ENCODE results near the gene FEZF2.
A peak's percentile ranks its signal among the peaks of the same experiment; 100 is the strongest.

The FEZF2 gene

GRCh38 chr3:62372621-62373041 lies 719 bp downstream of the FEZF2 start:
- no peak for DNase-seq (ENCODE audit: low spot score)

DNA sequence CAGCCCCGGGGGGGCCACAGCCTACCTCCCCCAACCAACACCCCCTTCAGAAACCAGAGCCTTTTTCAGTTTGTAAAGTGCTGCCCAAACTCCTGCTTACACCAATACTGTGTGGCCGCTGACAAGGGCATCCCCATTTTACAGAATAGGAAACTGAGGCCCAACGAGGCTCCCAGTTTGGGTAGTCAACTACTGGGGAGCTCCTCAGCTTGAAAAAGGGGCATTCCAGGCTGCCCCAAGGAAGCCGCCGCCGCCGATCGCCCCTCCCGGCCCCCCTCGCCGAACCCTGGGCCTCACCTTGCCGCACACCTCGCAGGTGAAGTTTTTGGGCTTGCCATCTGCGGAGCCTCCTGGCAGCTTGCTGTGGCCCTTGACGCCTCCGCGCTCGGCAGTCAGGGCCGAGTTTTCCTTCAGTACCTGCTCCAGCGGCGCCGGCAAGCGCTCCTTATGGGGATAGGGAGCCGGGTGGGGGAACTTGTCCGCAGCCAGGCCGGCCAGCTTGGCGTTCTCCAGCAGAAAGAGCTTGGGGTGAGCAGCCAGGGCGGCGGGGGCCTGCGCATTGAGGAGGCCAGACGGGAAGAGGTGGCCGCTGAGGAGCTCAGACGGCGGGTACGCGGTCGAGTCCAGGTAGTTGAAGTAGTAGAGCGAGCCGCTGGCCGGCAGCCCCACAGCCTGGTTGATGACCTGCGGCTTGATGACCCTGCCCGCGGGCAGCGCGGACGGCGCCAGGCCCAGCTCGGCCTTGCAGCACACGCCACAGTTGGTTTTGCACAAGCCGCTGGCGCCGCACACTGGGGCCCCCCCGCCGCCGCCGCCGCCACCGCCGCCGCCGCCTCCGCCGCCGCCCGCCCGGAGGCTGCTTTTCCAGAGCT lies 1.4 kb downstream of the FEZF2 start:
- no peak for DNase-seq (ENCODE audit: low spot score)

- DNase-seq (ENCODE audit: low spot score): no peak
Observed at GRCh38 chr3:62370858-62371719, 2.3 kb downstream of the FEZF2 start.

DNA sequence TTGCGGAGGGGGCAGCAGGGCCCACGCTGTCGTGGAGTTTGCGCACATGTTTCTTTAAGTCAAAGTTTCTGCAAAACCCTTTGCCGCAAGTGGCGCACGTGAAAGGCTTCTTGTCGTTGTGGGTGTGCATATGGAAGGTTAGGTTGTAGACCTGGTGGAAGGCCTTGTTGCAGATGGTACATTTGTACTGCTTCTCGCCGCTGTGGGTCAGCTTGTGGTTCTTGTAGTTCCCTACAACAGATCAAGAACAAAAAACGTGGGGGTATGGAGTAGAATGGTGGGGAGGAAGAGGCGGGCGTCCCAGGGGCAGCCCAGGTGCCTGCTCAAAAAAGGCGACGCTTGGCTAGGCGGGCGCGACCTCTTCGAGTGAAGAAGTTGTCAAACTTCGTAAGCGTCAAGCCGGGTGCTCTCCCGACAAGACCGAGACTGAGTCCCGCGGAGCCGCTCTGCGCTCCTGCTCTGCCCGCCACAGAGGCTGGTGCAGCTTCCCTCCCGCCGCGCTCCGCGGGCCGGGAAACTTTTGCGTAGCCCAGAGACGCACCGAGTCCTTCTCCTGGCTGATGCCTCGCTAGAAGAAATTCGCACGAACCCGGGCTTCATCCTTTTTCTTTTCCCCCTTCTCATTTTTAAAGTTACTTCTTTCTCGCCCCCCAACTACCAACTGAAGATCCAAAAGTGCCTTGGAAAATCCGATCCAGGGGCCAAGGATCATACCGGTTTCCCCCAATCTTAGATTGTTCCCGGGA lies 3.1 kb downstream of the FEZF2 start:
- no peak for DNase-seq (ENCODE audit: low spot score)

DNA sequence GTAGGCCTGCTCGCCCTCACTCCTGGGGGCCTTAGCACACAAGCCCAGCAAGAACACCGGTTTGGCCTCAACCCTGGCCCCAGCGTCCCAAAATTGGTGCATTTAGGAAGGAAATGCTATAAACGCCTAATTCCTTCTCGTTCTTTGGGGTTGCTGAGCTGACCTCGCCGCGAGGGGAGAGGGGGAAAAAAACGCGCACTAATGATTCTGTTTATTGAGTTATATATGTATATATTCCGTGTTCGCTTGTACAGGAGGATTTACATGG lies 3.9 kb downstream of the FEZF2 start:
- no peak for DNase-seq (ENCODE audit: low spot score)

DNA sequence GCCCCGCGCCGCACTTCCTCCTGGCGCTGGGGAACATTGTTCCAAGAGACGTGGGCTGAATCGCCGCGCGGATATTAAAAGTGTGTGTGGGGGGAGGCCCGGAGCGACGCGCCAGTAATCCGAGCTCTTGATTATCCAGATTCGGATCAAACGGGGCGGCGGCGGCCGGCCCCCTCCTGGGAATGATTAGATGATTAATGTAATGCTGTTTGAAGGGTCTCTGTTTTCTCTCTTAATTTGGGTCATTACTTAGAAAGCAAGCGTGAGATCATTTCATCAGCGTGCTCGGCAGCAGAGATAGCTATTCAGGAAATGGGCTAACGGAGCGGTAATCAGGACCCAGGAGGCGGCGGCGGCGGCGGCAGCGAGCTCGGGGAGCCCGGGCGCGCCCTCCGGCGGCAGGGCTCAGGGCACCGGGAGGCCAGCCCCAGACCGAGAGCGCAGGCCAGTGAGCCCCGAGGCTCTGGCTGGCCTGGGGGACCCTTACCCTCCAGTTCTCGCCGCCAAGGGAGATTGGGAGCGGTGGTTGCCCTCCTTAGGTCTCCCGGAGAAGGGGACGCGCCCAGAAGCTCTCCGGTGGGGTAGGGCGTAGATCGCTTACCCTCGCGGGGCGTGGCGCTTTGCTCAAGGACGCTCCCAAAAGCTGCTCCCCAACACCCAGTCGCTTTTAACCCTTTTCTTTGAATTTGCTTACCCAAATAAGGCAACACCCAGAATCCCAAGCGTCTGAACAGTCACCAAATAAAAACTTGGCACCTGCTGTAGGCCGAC lies 4.5 kb downstream of the FEZF2 start:
- DNase-seq (ENCODE audit: low spot score): no peak

GRCh38 chr3:62368290-62368704 lies 5.1 kb downstream of the FEZF2 start:
- no peak for DNase-seq (ENCODE audit: low spot score)

DNA sequence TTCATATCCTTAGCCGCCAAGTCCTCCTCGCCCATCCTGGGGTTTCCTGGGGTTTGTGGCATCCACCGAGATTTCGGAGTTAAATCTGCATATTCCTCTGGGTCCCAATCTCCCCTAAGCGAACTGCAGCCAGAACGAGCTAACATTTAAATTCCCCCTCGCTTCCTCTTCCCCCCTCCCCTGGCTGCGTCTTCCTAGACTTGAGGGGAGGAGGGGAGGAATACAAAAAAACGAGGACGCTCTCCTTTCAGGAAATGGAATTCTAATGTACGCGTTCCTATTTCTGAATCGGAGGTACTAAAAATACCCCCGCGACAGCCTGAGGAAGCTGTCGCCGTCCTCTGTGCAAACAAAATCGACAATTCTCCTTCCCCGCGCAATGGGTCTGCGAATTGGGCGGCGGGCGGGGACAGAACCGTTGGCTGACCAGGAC lies 5.6 kb downstream of the FEZF2 start:
- no peak for DNase-seq (ENCODE audit: low spot score)

- DNase-seq (ENCODE audit: low spot score): no peak
Observed at GRCh38 chr3:62366126-62366484, 7.2 kb downstream of the FEZF2 start.

DNA sequence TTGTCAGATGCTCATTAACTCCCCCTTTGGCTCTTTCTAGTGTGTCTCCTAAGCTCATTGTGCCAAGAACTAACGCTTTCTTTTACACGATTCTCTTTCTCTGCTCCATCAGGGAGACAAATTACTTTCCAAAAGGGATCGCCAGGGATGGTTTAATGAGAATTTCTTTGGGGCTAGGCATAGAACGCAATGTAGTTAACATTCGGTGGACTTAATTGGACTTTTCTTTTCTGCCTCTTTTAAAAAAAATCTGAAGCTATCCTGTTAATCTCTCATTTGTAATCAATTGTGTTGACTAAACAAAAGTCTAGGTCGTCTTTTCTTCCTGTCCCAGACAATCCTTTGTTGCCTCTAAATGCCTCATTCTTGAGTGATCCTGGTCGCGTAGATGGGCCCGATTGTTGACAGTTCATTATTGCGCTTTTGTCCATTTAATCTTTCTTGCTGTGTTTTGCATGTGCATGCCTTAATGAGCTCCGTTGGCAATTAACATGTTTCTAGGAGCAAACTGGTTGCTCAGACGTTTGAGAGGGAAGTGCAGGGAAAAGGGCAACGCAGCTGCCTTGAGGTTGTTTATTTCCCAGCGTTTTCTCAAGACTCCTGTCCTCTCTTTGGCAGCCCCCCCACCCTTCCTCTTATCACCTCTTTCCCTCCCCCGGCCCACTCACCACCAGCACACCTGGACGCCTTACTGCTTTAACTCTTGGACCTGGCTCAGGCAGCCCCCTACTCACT lies 7.8 kb downstream of the FEZF2 start:
- DNase-seq (ENCODE audit: low spot score): no peak

GRCh38 chr3:62364191-62364590 lies 9.2 kb downstream of the FEZF2 start:
- no peak for DNase-seq (ENCODE audit: low spot score)

DNA sequence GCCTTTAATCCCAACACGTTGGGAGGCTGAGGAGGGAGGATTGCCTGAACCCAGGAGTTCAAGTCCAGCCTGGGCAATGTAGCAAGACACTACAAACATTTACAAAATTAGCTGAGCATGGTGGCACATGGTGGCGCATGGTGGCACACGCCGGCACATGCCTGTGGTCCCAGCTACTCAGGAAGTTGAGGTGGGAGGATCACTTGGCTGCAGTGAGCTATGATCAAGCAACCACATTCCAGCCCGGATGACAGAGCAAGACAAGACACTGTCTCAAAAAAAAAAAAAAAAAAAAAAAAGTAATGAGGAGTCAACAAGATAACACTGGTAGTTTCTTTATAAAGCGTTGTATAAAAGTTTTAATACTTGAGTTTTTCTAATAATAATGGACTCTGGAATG lies 10.1 kb downstream of the FEZF2 start:
- DNase-seq (ENCODE audit: low spot score): no peak

DNA sequence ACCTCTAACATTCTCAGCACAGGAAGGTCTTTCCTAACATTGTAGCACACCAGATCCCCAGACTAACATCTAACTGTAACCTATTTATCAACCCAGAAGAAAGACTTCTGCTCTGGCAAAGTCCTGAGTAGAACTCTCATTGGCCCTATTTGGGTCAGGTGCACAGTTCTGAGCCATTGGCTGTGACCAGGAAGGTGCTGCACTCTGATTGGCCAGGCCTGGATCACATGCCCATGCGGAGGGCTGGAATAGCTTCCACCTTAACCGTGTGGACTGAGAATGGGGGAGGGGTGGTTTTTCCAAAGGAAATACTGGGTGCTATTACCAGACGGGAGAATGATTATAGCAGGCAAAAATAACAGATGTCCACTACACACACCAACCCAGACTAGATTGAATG lies 11.5 kb downstream of the FEZF2 start:
- no peak for DNase-seq (ENCODE audit: low spot score)

DNA sequence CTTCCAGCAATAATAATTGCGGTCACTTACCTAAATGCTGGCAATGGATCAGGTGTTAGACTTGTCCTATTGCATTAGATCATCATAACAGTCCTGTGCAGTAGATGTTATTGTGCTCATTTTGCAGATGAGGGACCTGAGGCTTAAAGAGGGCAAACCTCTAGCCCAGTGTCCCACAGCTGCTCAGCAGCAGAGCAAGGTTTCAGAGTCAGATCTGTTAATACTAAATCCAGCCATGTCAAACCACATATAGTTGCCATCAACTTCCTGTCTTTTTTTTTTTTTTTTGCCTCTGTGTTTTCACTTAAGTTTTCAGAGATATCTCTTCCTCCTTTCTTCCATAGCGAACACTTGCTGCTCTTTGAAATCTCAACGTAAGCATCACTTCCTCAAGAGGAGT lies 12.1 kb downstream of the FEZF2 start:
- no peak for DNase-seq (ENCODE audit: low spot score)

GRCh38 chr3:62359531-62359930 lies 13.8 kb downstream of the FEZF2 start:
- DNase-seq (ENCODE audit: low spot score): no peak

DNA sequence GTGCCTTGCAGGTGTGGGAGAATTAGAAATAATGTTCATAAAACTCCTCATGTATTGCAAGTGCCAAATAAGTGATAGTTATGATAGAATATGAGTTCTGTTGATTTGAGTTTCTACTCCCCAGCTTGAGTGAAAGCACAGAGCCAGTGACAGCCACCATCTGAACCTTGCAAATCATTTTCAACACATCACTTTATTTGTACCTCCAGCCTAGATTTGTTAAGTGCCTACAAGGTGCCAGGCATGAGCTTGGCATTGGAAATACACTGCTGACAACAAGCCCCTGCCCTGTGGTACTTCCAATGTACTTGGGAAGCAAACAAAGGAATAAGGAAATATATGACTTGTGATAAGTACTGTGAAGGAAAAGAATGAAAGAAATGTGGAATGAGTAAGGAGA lies 17.0 kb downstream of the FEZF2 start:
- no peak for DNase-seq (ENCODE audit: low spot score)

DNA sequence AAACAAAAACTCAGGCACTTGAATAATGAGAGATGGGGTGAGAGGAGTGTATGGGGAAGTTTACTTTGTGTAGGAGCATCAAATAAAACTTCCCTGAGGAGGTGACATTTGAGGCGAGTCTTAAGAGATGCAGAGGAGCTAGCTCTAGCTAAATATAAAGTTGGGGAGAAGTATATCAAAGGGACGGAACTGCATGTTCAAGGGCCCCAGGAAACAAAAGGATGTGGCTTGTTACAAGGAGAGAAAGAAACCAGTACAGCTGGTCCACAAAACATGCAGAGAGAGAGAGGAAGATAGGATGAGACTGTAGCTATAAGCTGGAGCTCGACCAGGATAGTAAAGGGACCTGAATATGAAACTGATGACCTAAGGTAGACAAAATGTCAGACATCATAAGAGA lies 17.6 kb downstream of the FEZF2 start:
- no peak for DNase-seq (ENCODE audit: low spot score)

DNA sequence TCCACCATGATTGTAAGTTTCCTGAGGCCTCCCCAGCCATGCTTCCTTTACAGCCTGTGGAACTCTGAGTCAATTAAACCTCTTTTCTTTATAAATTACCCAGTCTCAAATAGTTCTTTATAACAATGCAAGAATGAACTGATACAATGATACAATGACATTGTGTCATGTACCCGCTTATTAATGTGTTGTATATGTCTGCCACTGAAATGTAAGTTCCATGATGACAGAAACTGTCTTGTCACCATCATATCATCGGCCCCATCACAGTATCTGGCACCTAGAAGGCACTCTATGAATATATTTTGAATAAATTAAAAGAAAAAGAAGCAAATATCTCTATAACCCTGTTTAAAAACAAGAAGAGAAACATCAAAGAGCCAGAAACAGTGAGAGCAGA lies 29.6 kb downstream of the FEZF2 start:
- DNase-seq (ENCODE audit: low spot score): no peak

- no peak for DNase-seq (ENCODE audit: low spot score)
Observed at GRCh38 chr3:62335196-62335595, 38.2 kb downstream of the FEZF2 start.

GRCh38 chr3:62332835-62333244 lies 40.5 kb downstream of the FEZF2 start:
- peak; percentile 42 for DNase-seq (ENCODE audit: low spot score)

- DNase-seq (ENCODE audit: low spot score): no peak
Observed at GRCh38 chr3:62332017-62332416, 41.3 kb downstream of the FEZF2 start.

Data from cerebellar cortex (tissue), 1 donor.